ENCODE measurements around the gene ARID5B.
A peak's percentile ranks its signal among the peaks of the same experiment; 100 is the strongest.

Gene ARID5B

DNA sequence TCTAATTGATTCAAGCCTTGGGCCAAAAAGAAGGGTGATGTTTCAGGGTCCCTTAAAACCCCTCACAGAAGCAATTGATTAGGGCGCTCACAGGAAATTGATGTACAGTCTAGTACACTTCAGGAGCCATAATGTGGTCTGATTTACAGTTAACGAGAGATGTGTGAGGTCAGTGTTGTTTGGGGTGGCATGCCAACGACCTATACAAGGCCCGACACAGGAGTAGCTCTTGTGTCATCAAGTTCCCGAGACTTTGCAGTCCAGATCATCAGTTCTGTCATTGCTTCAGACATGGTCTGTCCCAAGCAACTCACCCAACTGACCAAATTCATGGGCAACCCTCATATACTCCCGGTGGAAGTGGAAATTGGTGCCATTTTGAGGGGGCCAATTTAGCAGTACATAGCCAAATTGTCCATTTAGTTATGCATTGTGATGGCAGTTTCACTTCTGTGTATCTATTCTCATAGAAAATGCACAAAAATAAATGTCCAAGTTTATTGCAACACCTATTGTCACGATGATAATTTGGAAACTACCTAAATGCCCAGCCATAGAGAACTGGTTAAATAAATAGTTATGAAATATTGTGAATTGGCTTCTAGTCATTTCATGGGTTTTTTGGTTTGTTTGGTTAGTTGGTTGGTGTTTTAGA, 18.0 kb upstream of the ARID5B start:
- no peak for DNase-seq (ENCODE audit: low read depth, low spot score)

DNA sequence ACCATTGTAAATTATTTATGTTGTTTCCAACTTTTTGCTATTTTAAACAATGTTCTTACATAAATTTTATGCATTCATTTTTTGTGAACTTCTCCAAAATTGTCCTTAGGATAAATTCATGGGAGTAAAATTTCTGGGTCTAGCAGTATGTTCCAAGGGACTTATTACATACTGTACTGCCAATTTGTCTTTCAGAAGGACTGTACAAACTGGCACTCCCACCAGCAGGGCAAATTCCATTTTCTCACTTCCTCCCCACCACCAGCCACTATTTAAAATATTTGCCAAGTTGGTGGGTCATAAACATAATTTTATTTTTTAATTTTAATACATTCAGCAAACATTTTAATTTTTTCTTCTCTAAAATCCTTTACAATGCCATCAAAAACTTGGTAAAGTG, 13.7 kb upstream of the ARID5B start:
- no peak for DNase-seq (ENCODE audit: low read depth, low spot score)

DNA sequence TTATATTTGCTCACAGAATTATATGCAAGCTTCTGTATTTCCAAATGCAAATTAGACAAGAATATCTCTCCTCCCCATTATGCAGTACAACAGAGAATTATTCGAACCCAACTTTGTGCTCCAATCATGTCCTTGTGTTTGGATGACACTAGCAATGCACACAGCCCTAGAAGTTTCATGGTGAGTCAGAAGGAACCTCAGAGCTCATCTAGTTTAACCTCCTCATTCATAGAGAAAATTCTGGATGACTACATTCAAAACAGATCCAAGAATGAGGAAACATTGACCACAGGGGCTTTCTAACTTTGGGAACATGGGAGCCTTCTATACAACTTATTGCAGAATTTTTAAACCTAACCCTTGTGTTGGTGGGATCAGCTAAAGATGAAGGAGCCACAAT, 12.8 kb upstream of the ARID5B start:
- no peak for DNase-seq (ENCODE audit: low read depth, low spot score)

DNA sequence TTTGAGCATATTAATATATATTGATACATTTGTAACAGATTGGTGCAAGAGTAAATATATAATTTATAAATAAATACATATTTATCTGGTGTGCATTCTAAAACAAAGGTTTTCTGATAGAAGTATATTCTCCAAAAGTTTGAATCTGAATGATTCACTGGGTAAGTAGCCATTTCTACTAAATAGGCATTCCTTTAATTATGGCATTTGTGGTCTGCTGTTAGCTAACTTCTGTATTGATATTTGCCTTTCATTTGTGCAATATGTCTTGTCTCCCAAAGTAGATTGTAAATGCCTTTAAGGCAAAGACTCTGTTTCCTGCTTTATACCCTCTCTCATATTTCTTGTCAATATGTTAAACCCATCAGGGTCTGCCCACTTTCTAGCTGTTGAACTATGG, 11.1 kb upstream of the ARID5B start:
- DNase-seq (ENCODE audit: low read depth, low spot score) = no peak

DNA sequence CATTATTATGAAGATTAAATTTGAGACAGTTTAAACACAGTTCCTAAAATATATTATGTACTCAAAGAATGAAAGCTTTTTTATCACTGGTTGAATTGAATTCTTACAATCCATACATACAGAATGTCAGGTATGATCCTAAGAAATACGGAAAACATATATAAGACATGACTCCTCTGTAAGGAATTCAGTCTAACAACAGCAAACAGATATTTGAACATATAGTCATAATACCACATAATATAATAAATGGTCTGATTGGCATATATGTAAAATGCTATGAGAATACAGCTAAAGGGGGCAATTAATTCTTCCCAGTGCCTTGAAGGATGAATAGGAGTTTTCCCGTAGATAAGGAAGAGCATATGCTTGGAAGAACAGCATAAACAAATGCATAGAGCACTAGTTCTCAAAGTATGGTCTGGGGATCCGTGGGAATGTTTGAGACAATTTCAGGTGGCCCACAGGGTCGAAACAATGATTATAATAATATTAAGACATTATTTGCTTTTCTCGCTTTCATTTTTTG, 10.6 kb upstream of the ARID5B start:
- DNase-seq (ENCODE audit: low read depth, low spot score) = no peak

DNA sequence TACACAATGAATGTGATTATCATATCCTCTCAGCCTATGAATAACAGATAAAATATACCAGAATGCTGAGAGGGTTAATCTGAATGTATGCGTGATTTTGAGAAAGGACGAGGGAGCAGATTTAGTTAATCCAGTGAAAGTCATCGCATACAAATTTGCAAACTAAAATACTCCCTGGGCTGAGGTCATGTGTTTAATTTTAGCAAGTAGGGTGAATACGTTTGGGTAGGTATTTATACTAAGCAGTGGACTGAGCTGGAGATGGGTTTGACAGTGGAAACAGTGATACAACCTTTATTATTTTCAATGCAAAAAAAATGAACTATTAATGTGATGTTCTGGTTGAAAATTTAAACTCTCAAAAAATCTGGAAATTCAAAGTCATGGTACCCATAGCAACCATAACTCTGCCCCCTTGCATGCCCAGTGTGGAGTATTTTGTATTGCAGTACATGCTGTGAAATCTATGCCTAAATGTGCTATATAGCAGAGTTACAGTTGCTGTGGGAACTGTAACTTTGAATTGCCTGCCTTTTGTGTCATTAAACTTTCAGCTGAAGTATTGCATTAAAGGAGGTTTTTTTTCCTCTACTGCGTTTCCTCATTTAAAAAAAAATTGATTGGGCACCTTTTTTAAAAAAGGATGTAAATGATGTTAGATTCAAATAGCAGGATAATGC, 9.5 kb upstream of the ARID5B start:
- no peak for DNase-seq (ENCODE audit: low read depth, low spot score)

DNA sequence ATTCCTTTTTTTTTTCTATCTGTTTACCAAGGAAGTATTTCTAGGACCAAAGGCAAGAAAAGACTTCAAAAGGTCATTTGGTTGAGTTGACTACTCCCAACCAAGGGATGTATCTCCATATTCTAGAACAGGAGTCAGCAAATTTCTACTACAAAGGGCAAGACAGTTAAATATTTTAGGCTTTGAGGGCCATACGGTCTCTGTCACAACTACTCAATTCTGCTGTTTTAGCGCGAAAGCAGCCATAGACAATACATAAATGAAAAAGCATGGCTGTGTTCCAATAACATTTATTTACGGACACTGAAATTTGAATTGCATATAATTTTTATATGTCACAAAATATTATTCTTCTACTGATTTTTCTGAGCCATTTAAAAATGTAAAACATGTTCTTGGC, 8.5 kb upstream of the ARID5B start:
- DNase-seq (ENCODE audit: low read depth, low spot score) = no peak

DNA sequence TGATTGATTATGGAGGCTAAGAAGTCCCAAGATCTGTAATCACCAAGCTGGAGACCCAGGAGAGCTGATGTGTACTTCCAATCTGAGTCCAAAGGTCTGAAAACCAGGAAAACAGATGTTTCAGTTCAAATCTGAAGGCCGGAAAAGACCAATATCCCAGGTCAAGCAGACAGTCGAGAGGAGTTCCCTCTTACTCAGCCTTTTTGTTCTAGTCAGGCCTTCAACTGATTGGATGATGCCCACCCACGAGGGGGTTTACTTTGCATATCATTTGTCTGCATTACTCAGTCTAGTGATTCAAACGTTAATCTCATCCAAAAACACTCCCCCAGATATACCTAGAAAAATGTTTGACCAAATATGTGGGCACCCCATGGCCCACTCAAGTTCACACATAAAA, 7.4 kb upstream of the ARID5B start:
- DNase-seq (ENCODE audit: low read depth, low spot score) = no peak

DNA sequence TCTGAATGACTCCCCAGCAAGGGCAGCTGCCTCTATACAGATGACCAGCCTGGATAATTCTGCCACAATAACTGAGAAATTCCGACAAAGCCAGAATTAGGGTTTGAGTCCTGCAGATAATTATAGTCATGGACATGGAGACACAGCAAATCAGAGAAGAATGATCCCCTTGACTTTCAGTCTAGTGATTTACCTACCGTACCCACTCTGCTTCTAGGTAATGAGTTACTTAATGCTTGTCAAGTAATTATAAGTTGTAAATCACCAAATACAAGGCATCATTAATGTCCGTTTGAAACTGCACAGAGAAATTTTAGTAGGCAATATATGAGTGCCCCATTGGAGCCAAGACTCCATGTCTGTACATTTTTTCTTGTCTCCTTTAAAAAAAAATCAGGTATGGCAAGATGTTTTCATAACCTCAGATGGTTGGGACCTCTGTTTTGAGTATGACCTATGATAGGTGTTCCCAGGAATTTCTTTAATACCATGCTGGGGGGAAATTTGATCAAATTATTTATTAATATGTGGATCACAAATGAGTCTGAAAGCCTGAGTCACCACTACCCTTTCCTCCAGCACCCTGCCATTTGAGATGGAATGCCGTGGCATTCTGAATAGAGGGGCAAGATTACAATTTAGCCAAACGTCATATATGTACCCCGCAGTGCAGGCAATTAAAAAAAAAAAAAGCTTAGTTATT, 5.5 kb upstream of the ARID5B start:
- DNase-seq (ENCODE audit: low read depth, low spot score) = no peak

DNA sequence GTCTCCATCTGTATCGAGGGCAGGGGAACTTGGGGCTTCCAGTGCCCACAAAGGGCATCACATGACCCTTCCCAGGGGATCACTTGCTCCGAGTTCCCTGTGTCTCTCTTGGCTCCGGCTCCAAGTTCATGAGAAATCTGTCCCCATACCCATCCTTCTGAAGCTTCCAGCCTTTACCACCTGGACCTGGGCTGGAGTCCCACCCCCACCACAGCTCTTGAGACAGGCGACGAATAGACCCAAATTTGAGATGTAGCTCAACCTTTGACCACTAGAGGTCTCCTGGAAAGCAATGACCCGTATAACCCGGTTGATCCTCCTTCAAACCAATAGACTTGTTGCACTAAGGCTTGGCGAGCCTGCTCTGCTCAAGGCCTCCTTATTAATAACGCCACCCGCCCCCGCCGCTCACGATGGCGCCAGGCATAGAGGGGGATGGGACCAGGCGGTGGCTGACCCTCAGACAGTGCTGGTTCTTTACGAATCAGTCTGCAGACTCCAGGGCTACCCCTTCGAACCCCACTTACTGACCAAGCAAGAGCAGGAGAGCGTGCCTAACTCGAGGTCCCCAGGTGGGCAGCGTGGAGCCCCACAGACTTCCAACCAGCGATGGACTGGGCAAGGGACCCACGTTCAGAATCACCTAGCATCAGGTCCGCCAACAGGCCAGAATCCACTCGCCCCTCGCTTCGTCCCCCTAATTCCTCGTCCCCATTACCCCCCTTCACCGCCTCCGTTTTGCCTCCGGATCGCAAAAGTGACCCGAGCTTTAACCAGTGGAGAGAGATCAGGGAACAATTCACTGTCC, 4.4 kb upstream of the ARID5B start:
- DNase-seq (ENCODE audit: low read depth, low spot score) = no peak

DNA sequence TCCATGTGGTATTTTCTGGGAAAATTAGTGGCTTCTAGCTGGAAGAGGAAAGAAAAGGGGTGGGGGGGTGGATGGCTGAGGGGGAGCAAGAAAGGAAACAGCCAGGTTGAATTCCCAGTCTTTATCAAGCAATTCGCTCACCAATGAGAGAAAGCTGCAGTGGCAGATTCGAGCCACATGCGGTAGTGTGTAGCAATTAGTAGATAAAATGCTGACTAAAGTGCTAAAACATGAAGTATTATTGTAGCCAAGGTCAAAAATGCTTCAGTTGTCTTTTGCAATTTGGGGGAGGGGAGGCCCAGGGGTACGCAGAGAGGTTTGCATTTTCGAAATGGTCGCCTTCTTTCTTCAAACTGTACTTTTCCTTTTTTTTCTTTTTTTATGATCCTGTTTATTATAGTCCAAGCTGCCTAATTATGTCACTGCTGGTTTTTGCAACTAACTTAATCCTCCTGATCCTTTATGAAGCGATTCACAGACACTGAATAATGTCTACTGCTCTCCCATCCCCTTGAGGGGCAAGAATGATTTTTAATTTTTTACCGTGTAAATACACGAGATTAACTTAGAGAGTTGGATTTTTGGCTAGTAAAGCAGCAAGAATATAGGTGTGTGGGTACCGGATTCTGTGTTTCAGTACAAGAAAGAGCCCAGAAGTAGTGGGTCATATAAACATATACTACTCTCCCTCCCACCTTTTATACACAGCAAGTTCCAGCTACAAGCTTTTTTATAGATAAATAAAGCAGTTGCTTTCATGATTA, 3.6 kb upstream of the ARID5B start:
- no peak for DNase-seq (ENCODE audit: low read depth, low spot score)

DNA sequence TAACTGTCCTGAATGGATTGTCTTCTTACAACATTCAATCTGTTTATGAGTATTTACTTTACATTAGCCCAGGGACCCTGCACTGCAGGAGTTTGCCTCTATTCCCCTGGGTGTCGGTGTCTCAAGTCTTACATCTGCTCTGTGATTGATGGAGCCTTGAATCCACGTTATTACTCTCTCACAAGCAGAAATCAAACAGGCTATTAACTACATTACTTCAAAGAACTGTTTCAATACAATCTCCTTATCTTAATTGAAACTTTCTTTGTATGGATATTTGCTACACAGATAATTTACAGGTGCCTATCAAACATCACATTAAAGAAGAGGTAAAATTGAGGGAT, 3.1 kb upstream of the ARID5B start:
- DNase-seq (ENCODE audit: low read depth, low spot score) = no peak

DNA sequence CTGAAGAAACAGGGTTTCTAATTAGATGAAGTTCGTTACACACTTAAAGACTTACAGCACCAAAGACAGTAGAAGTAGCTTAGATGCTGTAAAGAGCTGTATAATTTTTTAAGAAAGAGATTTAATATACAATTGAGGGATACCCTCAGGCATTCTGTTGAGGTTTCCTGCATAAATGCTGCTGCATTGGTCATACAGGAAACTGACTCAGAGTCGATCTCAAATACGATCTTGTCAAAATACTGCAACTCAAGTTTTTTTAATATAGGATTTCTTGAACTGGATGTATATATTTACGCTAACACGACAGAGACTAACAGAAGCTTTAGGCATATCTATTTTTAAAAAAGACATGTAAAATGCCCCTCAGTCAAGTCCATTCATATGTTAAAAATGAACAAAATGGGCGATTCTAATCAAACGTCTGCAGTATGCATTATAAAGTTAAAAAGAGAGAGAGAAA, 2.4 kb upstream of the ARID5B start:
- DNase-seq (ENCODE audit: low read depth, low spot score) = no peak

DNA sequence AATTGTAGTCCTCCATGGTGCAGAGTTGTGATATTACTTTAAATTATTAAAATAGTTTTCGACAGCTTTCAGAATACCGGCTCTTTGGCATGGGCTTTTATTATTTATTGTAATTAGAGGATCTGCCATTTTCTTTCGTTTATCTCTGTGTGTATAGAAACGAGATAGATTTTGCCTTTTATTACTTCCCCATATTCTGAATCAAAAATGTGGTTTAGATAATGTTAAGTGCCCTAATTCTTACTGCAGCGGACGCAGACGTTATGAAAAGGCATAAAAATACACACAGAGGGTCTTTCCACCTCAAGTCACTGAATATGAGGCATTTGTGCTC, 1.9 kb upstream of the ARID5B start:
- DNase-seq (ENCODE audit: low read depth, low spot score) = no peak

DNA sequence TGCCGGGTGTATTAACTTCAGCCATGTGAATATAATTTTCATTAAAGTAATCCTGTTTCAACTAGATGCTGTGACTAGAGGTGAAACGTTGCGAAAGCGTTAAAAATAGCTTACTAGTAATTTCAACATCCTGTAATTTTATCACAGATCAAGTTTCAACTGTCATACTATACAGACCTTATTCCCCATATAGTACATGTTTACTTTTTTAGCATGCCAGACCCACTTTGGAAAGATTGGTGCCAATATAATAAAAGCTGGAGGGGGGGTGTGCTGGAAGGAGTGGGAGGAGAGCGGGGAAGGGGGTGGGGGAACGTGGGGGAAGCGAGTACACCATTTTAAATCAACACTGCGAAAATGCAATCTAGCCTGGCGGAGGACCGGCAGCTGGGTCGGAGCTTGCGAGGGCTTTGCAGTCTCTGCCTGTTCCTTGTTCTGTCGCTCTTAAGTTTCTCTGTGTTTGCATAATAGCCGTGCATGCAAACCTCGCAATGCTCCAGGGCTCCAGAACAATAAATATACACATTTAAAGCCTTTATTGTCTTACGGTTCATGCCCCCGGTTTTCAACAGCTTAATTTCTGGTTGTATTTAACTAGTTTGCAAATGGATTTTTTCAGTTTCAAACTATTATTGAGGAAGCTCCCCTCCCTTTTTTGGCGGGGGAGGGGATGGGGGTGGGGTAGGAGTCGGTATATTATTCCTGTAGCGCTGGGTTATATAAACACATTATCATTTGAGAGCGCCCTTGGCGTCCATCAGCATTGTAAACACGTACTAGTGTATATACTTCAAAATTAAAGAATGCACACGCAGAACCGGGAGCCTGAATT, 1.3 kb upstream of the ARID5B start:
- no peak for DNase-seq (ENCODE audit: low read depth, low spot score)

DNA sequence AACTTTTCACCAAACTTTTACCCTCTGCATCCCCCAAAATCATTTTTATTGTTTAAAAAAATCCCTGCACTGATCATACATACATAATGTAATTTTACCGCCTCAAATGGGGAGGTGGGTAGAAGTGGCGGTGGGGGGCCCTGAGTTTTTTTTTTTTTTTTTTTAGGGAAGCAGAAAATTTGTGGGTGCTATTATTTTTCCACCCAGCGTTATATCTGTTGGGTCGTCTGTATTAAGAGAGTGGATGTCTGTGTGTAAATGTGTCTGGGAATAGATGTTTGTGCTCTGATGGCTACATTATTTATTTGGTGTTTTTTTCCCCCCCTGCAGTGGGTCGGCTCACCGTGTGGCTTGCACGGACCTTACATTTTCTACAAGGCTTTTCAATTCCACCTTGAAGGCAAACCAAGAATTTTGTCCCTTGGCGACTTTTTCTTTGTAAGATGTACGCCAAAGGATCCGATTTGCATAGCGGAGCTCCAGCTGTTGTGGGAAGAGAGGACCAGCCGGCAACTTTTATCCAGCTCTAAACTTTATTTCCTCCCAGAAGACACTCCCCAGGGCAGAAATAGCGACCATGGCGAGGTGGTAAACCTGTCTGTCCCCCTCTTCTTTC, 438 bp downstream of the ARID5B start:
- no peak for DNase-seq (ENCODE audit: low read depth, low spot score)

DNA sequence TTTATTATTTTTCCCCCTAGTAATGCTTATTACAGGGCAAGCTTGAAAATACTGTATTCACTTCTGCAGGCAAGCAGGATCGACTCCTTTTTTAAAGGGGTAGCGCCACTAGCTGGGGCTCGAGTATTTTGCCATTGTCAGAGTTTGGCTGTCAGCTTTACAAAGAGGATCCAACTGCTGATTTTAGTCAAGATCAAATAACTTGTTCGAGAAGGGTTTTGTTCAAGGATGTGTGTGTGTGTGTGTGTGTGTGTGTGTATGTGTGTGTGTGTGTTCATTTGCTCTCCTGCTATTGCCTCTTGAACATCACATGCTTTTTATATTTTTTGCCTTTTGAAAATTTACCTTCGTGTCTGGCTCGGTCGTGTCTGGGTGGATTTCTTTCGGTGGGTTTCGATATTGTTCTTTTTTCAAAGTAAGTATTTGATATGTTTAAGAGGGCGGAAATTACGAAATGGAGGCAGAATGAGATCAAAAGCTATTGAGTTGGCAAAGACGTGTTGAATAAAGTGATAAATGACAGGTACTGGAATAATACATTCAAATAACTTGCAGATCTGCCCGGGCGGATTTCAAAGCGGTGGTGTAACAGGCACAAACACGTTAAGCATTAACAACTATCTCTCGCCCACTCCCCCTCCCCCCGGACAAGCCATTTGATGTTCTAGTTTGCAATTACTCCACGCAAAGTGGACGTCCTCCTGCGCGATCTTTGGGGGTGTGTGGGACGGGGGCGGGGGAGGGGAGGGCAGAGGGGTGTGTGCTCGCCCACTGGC, 1.1 kb downstream of the ARID5B start:
- DNase-seq (ENCODE audit: low read depth, low spot score) = peak; percentile 45

DNA sequence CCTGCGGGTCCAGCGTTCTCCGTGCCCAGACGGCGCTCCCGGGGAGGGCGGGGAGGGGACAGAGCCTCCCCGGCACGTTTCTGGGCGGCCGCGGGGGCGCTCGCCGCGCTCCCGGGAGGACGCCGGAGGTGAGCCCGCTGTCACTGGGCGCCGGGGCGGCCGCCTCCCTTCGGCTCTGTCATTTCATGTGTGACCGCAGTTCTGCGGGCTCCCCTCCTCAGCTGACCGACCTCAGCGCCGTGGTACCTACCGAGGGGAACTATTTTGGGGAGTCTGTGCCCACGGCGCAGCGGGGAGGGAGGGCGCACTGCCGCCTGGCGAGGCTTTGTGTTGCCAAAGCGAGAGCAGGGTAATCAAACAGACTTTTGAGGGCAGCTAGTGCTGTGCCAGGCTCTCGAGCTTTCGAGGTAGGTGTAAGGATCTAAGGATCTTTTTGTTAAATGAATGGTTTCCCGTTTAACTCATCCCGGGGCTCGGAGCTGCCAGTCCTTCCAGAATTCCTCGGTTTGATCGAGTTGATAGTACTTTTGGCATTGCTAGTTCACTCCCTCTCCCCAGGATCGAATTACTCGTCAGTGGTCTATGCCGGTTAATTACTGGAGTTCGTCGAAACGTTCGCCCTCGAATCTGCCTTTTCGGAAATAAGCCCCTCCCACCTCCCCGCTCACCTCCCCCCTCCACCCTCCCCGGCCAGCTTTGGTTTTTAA, 1.9 kb downstream of the ARID5B start:
- peak; percentile 48 for DNase-seq (ENCODE audit: low read depth, low spot score)

DNA sequence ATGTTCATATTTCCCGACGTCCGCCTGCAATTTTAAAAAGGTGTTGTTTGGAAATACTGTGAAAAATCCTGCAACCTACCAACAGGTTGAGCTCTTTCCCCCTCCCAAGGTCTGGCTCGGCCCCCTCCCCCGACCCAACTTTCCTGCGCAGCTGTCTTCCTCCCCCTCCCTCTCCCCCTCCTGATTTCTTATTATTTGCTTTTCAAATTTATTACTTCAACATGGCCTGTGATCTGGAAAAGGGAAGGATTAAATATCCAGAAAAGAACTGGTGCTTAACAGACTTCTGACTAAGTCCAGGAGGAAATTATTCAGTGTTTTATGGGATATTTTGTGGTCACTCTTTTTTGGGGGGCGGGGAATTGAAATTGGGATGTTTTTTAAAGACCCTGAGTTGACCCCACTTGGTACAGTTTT, 2.4 kb downstream of the ARID5B start:
- no peak for DNase-seq (ENCODE audit: low read depth, low spot score)

All from activated CD4-positive, CD25-positive, alpha-beta regulatory T cell treated with anti-CD3 and anti-CD28 coated beads, Interleukin-2, amount 50 U/mL, for 16 hours (primary cell).